Neural progenitor cell (in vitro differentiated cells): ENCODE results near the gene FGD3. TPM values are rescaled to one million over a fixed set of nuclear protein-coding genes. Genes with fewer than 3 reads are reported as not detected.

Experiments used
- DNase-seq: peaks from one replicate; pipeline ENCODE4 v3.0.0-alpha.2; 2016; ENCODE audit warnings: low spot score
- H2AFZ ChIP-seq: fragments of 200-600 bp; sonication (generic); replicated peaks from 2 replicates; pipeline ENCODE4 v1.6.1; 2016; ENCODE audit warnings: antibody characterized with exemption
- H3F3A ChIP-seq: fragments of 200-600 bp; sonication (generic); 2 replicates; pipeline ENCODE4 v1.6.1; 2016; ENCODE audit warnings: antibody characterized with exemption, low read depth
- H3K27ac ChIP-seq: fragments of 200-600 bp; sonication (generic); 2 replicates; pipeline ENCODE4 v1.5.1; 2016; ENCODE audit warnings: mild to moderate bottlenecking
- H3K27me3 ChIP-seq: fragments of 200-600 bp; sonication (generic); 2 replicates; pipeline ENCODE4 v1.6.1; 2016; ENCODE audit warnings: mild to moderate bottlenecking, moderate library complexity
- H3K36me3 ChIP-seq: fragments of 200-600 bp; sonication (generic); 2 replicates; pipeline ENCODE4 v1.5.1; 2016
- H3K4me1 ChIP-seq: fragments of 200-600 bp; sonication (generic); 2 replicates; pipeline ENCODE4 v1.6.1; 2016; ENCODE audit warnings: mixed run types
- H3K4me2 ChIP-seq: fragments of 200-600 bp; sonication (generic); 2 replicates; pipeline ENCODE4 v1.6.1; 2016
- H3K4me3 ChIP-seq: fragments of 200-600 bp; sonication (generic); 2 replicates; pipeline ENCODE4 v1.5.1; 2016
- H3K79me2 ChIP-seq: fragments of 200-600 bp; sonication (generic); 2 replicates; pipeline ENCODE4 v1.6.1; 2016; ENCODE audit warnings: low read depth
- H3K9ac ChIP-seq: fragments of 200-600 bp; sonication (generic); 2 replicates; pipeline ENCODE4 v1.6.1; 2016
- H3K9me3 ChIP-seq: fragments of 200-600 bp; sonication (generic); 2 replicates; pipeline ENCODE4 v1.5.1; 2016; ENCODE audit warnings: low read depth
- H4K20me1 ChIP-seq: fragments of 200-600 bp; sonication (generic); 2 replicates; pipeline ENCODE4 v1.6.1; 2016; ENCODE audit warnings: low read depth
- H3K27ac Mint-ChIP-seq: 3 replicates; pipeline ENCODE4 v1.8.0; 2021; ENCODE audit warnings: mixed read lengths
- H3K27me3 Mint-ChIP-seq: 2 replicates; pipeline ENCODE4 v1.8.0; 2022; ENCODE audit warnings: low read depth, mild to moderate bottlenecking, inconsistent platforms, moderate library complexity, mixed read lengths; ENCODE audit not compliant: insufficient read depth
- H3K36me3 Mint-ChIP-seq: 3 replicates; pipeline ENCODE4 v1.8.0; 2021; ENCODE audit warnings: mixed read lengths
- H3K4me1 Mint-ChIP-seq: 3 replicates; pipeline ENCODE4 v1.8.0; 2021; ENCODE audit warnings: mixed read lengths
- H3K4me3 Mint-ChIP-seq: 3 replicates; pipeline ENCODE4 v1.8.0; 2021; ENCODE audit warnings: mild to moderate bottlenecking, moderate library complexity, mixed read lengths
- H3K9me3 Mint-ChIP-seq: 3 replicates; pipeline ENCODE4 v1.8.0; 2020; ENCODE audit warnings: mixed read lengths
- EZH2 ChIP-seq: fragments of 200-600 bp; sonication (generic); IDR thresholded peaks from 2 replicates; pipeline ENCODE4 v1.6.1; 2017; ENCODE audit warnings: antibody characterized with exemption, mild to moderate bottlenecking, moderate library complexity
- EZH2phosphoT487 ChIP-seq: fragments of 200-600 bp; sonication (generic); IDR thresholded peaks from 2 replicates; pipeline ENCODE4 v1.6.1; 2017; ENCODE audit warnings: antibody characterized with exemption
- total RNA-seq: library from RNA; depleted of rRNA; stranded (reverse); fragments of >200 nt; gene quantifications from 2 replicates; pipeline ENCODE4 v1.2.3, GENCODE V29; 2015; ENCODE audit warnings: low replicate concordance
- TF ChIP-seq, protein P1 (sequence below): fragments of 200-600 bp; sonication (generic); IDR thresholded peaks from 2 replicates; pipeline ENCODE4 v1.5.1; 2017; ENCODE audit warnings: antibody characterized with exemption, mild to moderate bottlenecking

The FGD3 gene
- total RNA-seq, 1 donor from 2014 or later = 0.56 TPM

GRCh38 chr9:92948038-92948534 lies 763 bp downstream of the FGD3 start:
- H3K36me3 ChIP-seq = no peaks in the 10 kb centered on the region
- H3K9ac ChIP-seq = no peak overlapping the region
- H3K27ac ChIP-seq = no peak overlapping the region
- no peak for DNase-seq
- H2AFZ ChIP-seq = no peak overlapping the region
- peaks cover 7% of the 10 kb centered on the region for H3K9me3 Mint-ChIP-seq
- peak overlapping the region; percentile 90 for H3K27ac Mint-ChIP-seq
- peaks cover 14% of the 10 kb centered on the region for H3K4me1 ChIP-seq
- peaks cover 3% of the 10 kb centered on the region for H3K36me3 Mint-ChIP-seq
- peaks cover 19% of the 10 kb centered on the region for H3K4me1 Mint-ChIP-seq
- H3F3A ChIP-seq = no peaks in the 10 kb centered on the region
- H3K4me2 ChIP-seq = peak overlapping the region; percentile 94
- no peaks in the 10 kb centered on the region for H4K20me1 ChIP-seq
- no peaks in the 10 kb centered on the region for H3K9me3 ChIP-seq
- TF ChIP-seq, protein P1, sequence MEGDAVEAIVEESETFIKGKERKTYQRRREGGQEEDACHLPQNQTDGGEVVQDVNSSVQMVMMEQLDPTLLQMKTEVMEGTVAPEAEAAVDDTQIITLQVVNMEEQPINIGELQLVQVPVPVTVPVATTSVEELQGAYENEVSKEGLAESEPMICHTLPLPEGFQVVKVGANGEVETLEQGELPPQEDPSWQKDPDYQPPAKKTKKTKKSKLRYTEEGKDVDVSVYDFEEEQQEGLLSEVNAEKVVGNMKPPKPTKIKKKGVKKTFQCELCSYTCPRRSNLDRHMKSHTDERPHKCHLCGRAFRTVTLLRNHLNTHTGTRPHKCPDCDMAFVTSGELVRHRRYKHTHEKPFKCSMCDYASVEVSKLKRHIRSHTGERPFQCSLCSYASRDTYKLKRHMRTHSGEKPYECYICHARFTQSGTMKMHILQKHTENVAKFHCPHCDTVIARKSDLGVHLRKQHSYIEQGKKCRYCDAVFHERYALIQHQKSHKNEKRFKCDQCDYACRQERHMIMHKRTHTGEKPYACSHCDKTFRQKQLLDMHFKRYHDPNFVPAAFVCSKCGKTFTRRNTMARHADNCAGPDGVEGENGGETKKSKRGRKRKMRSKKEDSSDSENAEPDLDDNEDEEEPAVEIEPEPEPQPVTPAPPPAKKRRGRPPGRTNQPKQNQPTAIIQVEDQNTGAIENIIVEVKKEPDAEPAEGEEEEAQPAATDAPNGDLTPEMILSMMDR = no peak
- TF ChIP-seq EZH2phosphoT487 = no peak
- no peak for TF ChIP-seq EZH2
- H3K4me3 Mint-ChIP-seq = peak overlapping the region; percentile 77
- peaks cover 14% of the 10 kb centered on the region for H3K27me3 Mint-ChIP-seq
- peak overlapping the region; percentile 54 for H3K4me3 ChIP-seq
- no peaks in the 10 kb centered on the region for H3K79me2 ChIP-seq
- no peaks in the 10 kb centered on the region for H3K27me3 ChIP-seq

DNA sequence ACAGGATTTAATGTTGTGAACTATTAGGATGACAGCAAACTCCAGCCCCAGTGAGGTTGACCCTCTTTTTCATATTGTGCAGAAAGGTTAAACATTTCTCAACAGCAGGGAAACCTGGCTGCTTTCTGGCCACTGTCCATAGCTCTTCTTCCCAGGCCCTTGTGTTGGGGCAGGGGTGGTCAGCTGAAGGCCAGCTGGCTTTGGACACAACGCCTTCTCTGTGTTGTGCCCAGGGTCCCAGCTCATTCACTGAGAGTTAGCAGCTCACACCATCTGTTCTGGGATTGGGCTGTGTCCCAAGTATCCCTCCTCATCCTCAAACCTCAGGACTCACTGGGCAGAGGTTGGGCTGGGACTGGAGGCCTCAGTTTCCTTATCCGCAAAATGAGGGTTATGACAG lies 1.3 kb downstream of the FGD3 start:
- peaks cover 3% of the 10 kb centered on the region for H3K36me3 Mint-ChIP-seq
- peaks cover 19% of the 10 kb centered on the region for H3K4me1 Mint-ChIP-seq
- Histone ChIP-seq H3K9me3 (no peaks in the 10 kb centered on the region), H4K20me1 (no peaks in the 10 kb centered on the region), H3K27me3 (no peaks in the 10 kb centered on the region), H3K4me3 (no peak overlapping the region), H3K9ac (no peak overlapping the region), H3F3A (no peaks in the 10 kb centered on the region), H3K4me2 (no peak overlapping the region), H3K79me2 (no peaks in the 10 kb centered on the region), H3K4me1 (peaks cover 18% of the 10 kb centered on the region), H3K36me3 (no peaks in the 10 kb centered on the region), H3K27ac (no peak overlapping the region), H2AFZ (no peak overlapping the region)
- peaks cover 14% of the 10 kb centered on the region for H3K27me3 Mint-ChIP-seq
- peaks cover 7% of the 10 kb centered on the region for H3K9me3 Mint-ChIP-seq
- H3K4me3 Mint-ChIP-seq = peak overlapping the region; percentile 77
- DNase-seq = no peak
- no peak for TF ChIP-seq EZH2phosphoT487
- TF ChIP-seq EZH2 = no peak
- TF ChIP-seq, protein P1 = no peak
- H3K27ac Mint-ChIP-seq = no peak overlapping the region

GRCh38 chr9:92949266-92949982 lies 2.1 kb downstream of the FGD3 start:
- Histone ChIP-seq H3K27ac (no peak overlapping the region), H2AFZ (no peak overlapping the region), H4K20me1 (no peaks in the 10 kb centered on the region), H3K4me3 (no peak overlapping the region), H3K4me1 (peaks cover 18% of the 10 kb centered on the region), H3K9me3 (no peaks in the 10 kb centered on the region), H3K36me3 (no peaks in the 10 kb centered on the region), H3K79me2 (no peaks in the 10 kb centered on the region), H3K9ac (no peak overlapping the region), H3K27me3 (no peaks in the 10 kb centered on the region), H3K4me2 (no peak overlapping the region), H3F3A (no peaks in the 10 kb centered on the region)
- TF ChIP-seq EZH2 (no peak), EZH2phosphoT487 (no peak)
- TF ChIP-seq, protein P1 = no peak
- no peak for DNase-seq
- H3K27me3 Mint-ChIP-seq = peaks cover 14% of the 10 kb centered on the region
- H3K4me3 Mint-ChIP-seq = no peak overlapping the region
- peaks cover 19% of the 10 kb centered on the region for H3K4me1 Mint-ChIP-seq
- no peak overlapping the region for H3K27ac Mint-ChIP-seq
- peaks cover 3% of the 10 kb centered on the region for H3K36me3 Mint-ChIP-seq
- H3K9me3 Mint-ChIP-seq = peaks cover 7% of the 10 kb centered on the region
